Testis (tissue), 3 donors: ENCODE results near the gene RILP. TPM values are rescaled to one million over a fixed set of nuclear protein-coding genes. Genes with fewer than 3 reads are reported as not detected.

Source experiments
- DNase-seq: peaks from one replicate; pipeline ENCODE4 v3.0.0-alpha.2; 2019
- H3K27ac ChIP-seq, 2 donors: fragments of 200-600 bp; sonication (generic); one replicate each; pipeline ENCODE4 v1.5.1; 2019
- H3K27me3 ChIP-seq: fragments of 200-600 bp; sonication (generic); one replicate; pipeline ENCODE4 v1.5.1; 2019
- H3K36me3 ChIP-seq: fragments of 200-600 bp; sonication (generic); one replicate; pipeline ENCODE4 v1.5.1; 2017; ENCODE audit warnings: low read depth; ENCODE audit errors: missing control alignments
- H3K4me1 ChIP-seq: fragments of 200-600 bp; sonication (generic); one replicate; pipeline ENCODE4 v1.5.1; 2019
- H3K4me3 ChIP-seq, 2 donors: fragments of 200-600 bp; sonication (generic); one replicate each; pipeline ENCODE4 v1.5.1; 2017 to 2019
- H3K9me3 ChIP-seq: fragments of 200-600 bp; sonication (generic); one replicate; pipeline ENCODE4 v1.5.1; 2017
- CTCF ChIP-seq, 3 experiments: fragments of 450-650 bp in 2 of 3; fragments of 200-600 bp in 1 of 3; sonication (generic) in 1 of 3; IDR thresholded peaks; one replicate each; pipeline ENCODE4 v1.5.1; 2016 to 2019; ENCODE audit warnings: antibody characterized with exemption in 3 of 3, mild to moderate bottlenecking in 2 of 3, moderate library complexity in 1 of 3
- POLR2A ChIP-seq: fragments of 450-650 bp; IDR thresholded peaks from one replicate; pipeline ENCODE4 v1.6.1; 2017; ENCODE audit warnings: antibody characterized with exemption, mild to moderate bottlenecking, moderate library complexity
- WGBS, 2 donors: methylation state at CpG; one replicate each; pipeline ENCODE4 v1.1.5; 2018; 5-methylcytosine and 5-hydroxymethylcytosine counted together
- intact Hi-C: fragments of 100-400 bp; cut with DNase I; formaldehyde crosslinking; loops from one replicate; pipeline ENCODE4 v1.15.1; 2023; ENCODE audit warnings: low total_unique reads
- polyA plus RNA-seq: library from polyadenylated mRNA; stranded (reverse); fragments of 350-450 nt; fragmentation: Illumina TruSeq; extraction: RNeasy Lipid Tissue Mini Kit (QIAGEN cat#74804); gene quantifications from one replicate; pipeline ENCODE4 v1.2.3, GENCODE V29; 2014; ENCODE audit warnings: low read depth, low replicate concordance; ENCODE audit not compliant: insufficient read depth
- total RNA-seq, 2 donors: library from RNA; depleted of rRNA; stranded (reverse); fragments of >200 nt; gene quantifications; one replicate each; pipeline ENCODE4 v1.2.3, GENCODE V29; 2016

Gene RILP
- total and polyA plus RNA-seq, 3 donors from 2014 or later, result 8.4 to 32.5 (median 30.6) TPM

DNA sequence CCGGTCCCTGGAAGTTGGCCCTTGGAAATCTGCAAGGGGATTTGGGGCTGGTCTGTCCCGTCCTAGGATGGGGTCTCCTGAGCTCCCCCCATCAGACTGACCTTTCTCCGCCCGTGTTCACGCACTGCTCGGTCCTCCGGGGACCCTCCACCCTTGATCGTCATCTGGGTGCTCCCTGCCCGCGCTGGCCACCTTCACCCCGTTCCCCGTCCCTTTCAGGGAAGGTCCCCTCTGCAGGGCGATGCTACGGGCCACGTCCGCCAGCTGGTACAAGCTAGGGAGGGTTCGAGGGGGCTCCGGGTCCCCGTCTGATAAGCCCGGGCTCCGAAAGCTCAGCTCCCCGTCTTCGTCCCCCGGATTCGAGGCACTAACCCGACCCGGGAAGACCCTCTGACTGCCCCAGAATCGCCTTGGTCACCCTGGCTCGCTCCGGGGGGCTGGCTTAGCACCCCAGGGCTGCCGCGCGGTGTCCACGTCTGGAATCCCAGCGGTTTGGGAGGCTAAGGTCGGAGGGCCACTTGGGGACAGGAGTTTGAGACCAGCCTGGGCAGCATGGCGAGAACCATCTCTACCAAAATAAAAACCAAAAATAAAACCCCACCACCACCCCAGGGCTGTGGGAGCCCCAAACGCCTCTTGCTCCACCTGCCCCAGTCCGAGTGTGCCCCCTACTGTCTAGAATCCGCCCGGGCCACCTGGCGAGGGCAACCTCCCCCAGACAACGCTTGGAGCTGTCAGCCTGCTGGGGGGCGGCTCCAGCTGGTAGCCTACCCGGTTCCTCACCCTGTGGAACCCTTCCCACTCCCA, 20.0 kb downstream of the RILP start:
- Histone ChIP-seq H3K4me1 (peaks cover 30% of the 10 kb centered on the region), H3K27ac (peak overlapping the region; percentile 83 to 93), H3K9me3 (no peaks in the 10 kb centered on the region), H3K27me3 (no peaks in the 10 kb centered on the region), H3K4me3 (peak overlapping the region; percentile 71 to 72), H3K36me3 (no peaks in the 10 kb centered on the region)
- DNase-seq, result no peak
- intact Hi-C loops, result loop anchor here (5.0 kb wide), 1 partner anchor 52 kb away; no protein-coding TSS in a partner anchor
- WGBS, 2 donors, result 7% methylated on average over 23 to 45 of the region's 45 CpGs
- TF ChIP-seq CTCF (IDR thresholded peaks at IDR 0.05) (peak in 2 of 3 experiments; percentile 30 to 35), POLR2A (no peak)

- intact Hi-C loops, result loop anchor here (5.0 kb wide), 1 partner anchor 52 kb away; no protein-coding TSS in a partner anchor
- H3K27ac ChIP-seq, result peak overlapping the region; percentile 83 to 93
- 0% methylated on average over 6 to 68 of the region's 77 CpGs for WGBS, 2 donors
- H3K4me1 ChIP-seq, result peaks cover 28% of the 10 kb centered on the region
- no peaks in the 10 kb centered on the region for H3K9me3 ChIP-seq
- TF ChIP-seq POLR2A (no peak), CTCF (IDR thresholded peaks at IDR 0.05) (peak; percentile 13 to 29 (median 16))
- H3K4me3 ChIP-seq, result peak overlapping the region; percentile 71 to 72
- peak; percentile 97 for DNase-seq
- no peaks in the 10 kb centered on the region for H3K36me3 ChIP-seq
- no peaks in the 10 kb centered on the region for H3K27me3 ChIP-seq
Measured at GRCh38 chr17:1628856-1629503, 20.7 kb downstream of the RILP start.

DNA sequence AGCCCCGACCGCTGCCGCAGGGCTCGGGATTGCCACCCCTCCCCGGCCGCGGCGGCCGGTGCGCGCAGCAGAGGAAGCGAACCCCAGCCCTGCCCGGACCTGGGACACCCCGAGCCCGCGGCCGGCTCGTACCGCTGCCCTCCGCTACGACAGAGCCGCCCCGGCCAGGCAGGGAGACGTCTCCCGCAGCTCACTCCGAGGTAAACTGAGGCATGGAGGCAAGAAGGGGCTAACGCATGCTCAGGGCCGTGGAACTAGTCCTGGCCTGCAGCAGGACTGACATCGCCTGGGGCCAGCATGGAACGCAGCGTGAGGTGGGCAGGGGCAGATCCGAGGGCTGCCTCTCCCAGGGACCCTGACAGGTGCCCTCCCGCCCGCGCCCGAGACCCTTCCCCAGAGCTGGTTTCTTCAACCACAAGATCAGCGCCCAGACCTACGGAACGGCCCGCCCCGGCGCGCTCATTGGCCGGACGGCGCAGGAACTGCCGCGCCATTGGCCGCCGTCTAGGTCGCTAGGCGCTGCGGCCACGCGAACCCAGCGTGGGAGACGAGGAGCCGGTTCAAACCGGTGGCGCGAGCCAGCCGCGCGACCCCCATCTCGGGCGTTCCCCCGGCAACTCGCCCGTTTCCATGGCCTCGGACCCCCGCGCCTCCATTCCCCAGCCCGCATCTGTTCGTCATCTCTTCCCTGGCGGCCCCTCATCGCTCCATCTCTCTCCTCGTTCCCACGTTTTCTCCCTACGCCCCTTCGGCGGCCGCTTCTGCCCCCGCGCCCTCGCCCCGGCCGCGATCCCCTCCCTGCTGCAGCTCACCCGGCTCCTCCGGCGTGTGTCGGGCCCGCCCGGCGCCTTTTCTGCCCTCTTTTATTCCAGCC, 21.4 kb downstream of the RILP start, which contains the start of gene SLC43A2:
Gene SLC43A2, minus strand, starts transcription at position 853 of the 874 bp plus-strand sequence. CDS start 960 bp downstream, outside the sequence.
- Histone ChIP-seq H3K4me3 (peak within 1 kb of the TSS; percentile 71 to 72), H3K9me3 (no peaks in the 10 kb centered on the region), H3K36me3 (no peaks in the 10 kb centered on the region), H3K4me1 (peaks cover 28% of the 10 kb centered on the region), H3K27ac (peak within 1 kb of the TSS; percentile 83 to 93), H3K27me3 (no peaks in the 10 kb centered on the region)
- intact Hi-C loops, result loop anchor here (5.0 kb wide), 1 partner anchor 51 kb away; no protein-coding TSS in a partner anchor
- peak; percentile 89 for DNase-seq
- no peak for TF ChIP-seq CTCF (IDR thresholded peaks at IDR 0.05)
- no peak for TF ChIP-seq POLR2A
- 0 to 1% methylated on average over 62 to 80 of the region's 95 CpGs for WGBS, 2 donors

DNA sequence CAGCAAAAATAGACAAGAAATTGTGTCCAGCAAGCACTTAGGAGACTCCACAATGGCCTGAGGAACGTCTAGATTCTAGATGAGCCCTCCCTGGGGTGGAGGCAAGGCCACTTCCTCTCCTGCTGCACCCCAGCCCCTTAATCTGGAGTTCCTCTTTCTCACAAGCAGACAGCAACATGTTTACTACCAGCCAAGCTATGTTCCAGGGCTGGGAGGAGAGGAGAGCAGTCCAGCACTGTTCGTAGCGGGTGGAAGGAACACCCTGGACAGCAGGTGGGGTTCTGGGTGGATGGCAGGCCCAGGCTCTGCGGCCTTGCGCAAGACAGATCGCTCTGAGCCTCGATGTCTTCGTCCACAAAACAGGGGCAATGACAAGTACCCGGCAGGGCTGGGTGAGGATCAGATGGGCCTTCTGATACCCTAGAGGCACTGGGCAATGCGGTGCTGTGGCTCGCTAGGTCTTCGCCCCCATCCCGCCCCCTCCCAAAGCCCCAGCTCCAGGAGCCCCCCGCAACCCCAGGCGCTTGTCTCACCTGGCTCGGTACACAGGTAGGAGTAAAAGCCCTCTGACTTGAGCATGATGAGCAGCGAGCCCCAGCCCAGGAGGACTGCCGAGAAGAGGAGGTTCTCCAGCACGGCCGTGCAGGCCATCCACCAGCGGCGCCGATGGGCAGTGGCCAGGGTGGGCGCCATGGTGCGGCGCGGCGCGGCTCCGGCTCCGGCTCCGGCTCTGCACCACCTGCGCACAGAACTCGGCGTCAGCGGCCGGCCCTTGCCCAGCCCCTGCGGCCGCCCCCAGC, 22.3 kb downstream of the RILP start:
- TF ChIP-seq POLR2A (no peak), CTCF (IDR thresholded peaks at IDR 0.05) (no peak)
- intact Hi-C loops, result loop anchor here (5.0 kb wide), 1 partner anchor 50 kb away; no protein-coding TSS in a partner anchor
- Histone ChIP-seq H3K27ac (peak overlapping the region; percentile 83 to 93), H3K36me3 (no peaks in the 10 kb centered on the region), H3K4me3 (peak overlapping the region; percentile 71 to 72), H3K4me1 (peaks cover 28% of the 10 kb centered on the region), H3K27me3 (no peaks in the 10 kb centered on the region), H3K9me3 (no peaks in the 10 kb centered on the region)
- 19 to 20% methylated on average over 3 to 37 of the region's 39 CpGs for WGBS, 2 donors
- peak; percentile 45 for DNase-seq
